ENCODE measurements around the gene CCDC8.

GRCh38 chr19:46413262-46414031 lies at the start of gene CCDC8:
- TF ChIP-seq EZH2phosphoT487 (IDR thresholded peaks at IDR 0.05; ENCODE audit: borderline replicate concordance, low read depth) (no peak), CTCF (IDR thresholded peaks at IDR 0.05) (no peak), TAF1 (IDR thresholded peaks at IDR 0.05; ENCODE audit: borderline replicate concordance, low read depth, low read length) (no peak), SIN3A (IDR thresholded peaks at IDR 0.05; ENCODE audit: borderline replicate concordance, low read depth, low read length) (no peak), MAX (IDR thresholded peaks at IDR 0.05; ENCODE audit: low read depth) (no peak), YY1 (IDR thresholded peaks at IDR 0.05; ENCODE audit: low read depth) (no peak), ELF1 (IDR thresholded peaks at IDR 0.05) (no peak), POLR2AphosphoS5 (IDR thresholded peaks at IDR 0.05; ENCODE audit: low read depth, low read length) (no peak), JUND (IDR thresholded peaks at IDR 0.05) (no peak), NRF1 (IDR thresholded peaks at IDR 0.05; ENCODE audit: low read depth, low read length) (no peak)

All from SK-N-SH (cell line).